Thyroid gland (tissue), 4 donors: ENCODE data around the gene HSF2BP.

Experiments
- POLR2A ChIP-seq, 2 donors: fragments of 450-650 bp; IDR thresholded peaks; one replicate each; pipeline ENCODE4 v1.6.1; 2017; ENCODE audit warnings: antibody characterized with exemption in 2 of 2, mild to moderate bottlenecking in 2 of 2, moderate library complexity in 1 of 2
- TF ChIP-seq, protein P1 (sequence below), 6 experiments: fragments of 200-600 bp in 3 of 6; fragments of 450-650 bp in 3 of 6; sonication (generic) in 3 of 6; IDR thresholded peaks; one replicate each; pipeline ENCODE4 v1.5.1; 2016 to 2019; ENCODE audit warnings: antibody characterized with exemption in 6 of 6, mild to moderate bottlenecking in 2 of 6, inconsistent platforms in 1 of 6, moderate library complexity in 1 of 6

DNA sequence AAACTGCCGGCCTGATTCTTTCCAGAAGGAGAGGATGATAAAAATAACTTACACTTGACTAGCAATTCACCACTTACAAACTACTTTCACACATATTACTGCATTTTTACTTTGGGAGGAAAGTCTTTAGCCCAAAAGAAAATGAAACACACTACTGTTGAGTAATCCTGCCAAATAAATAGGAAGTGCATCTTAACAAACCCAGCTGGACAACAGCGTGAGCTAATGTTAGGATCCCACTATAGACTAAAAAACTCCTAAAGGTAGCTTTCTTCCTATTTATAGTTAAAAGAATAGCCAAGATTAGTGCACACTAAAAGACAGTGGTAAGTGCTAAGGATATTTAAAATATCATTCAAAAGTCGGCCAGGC, 83.8 kb downstream of the HSF2BP start:
- TF ChIP-seq, protein P1, sequence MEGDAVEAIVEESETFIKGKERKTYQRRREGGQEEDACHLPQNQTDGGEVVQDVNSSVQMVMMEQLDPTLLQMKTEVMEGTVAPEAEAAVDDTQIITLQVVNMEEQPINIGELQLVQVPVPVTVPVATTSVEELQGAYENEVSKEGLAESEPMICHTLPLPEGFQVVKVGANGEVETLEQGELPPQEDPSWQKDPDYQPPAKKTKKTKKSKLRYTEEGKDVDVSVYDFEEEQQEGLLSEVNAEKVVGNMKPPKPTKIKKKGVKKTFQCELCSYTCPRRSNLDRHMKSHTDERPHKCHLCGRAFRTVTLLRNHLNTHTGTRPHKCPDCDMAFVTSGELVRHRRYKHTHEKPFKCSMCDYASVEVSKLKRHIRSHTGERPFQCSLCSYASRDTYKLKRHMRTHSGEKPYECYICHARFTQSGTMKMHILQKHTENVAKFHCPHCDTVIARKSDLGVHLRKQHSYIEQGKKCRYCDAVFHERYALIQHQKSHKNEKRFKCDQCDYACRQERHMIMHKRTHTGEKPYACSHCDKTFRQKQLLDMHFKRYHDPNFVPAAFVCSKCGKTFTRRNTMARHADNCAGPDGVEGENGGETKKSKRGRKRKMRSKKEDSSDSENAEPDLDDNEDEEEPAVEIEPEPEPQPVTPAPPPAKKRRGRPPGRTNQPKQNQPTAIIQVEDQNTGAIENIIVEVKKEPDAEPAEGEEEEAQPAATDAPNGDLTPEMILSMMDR (IDR thresholded peaks at IDR 0.05): no peak
- TF ChIP-seq POLR2A (IDR thresholded peaks at IDR 0.05): no peak
